ENCODE data around the gene ARHGEF26. TPM values are rescaled to one million over a fixed set of nuclear protein-coding genes. Genes with fewer than 3 reads are reported as not detected.

Gene ARHGEF26
- total RNA-seq, 4 donors from 2014 or later = 18.5 to 45.2 (median 26.3) TPM

DNA sequence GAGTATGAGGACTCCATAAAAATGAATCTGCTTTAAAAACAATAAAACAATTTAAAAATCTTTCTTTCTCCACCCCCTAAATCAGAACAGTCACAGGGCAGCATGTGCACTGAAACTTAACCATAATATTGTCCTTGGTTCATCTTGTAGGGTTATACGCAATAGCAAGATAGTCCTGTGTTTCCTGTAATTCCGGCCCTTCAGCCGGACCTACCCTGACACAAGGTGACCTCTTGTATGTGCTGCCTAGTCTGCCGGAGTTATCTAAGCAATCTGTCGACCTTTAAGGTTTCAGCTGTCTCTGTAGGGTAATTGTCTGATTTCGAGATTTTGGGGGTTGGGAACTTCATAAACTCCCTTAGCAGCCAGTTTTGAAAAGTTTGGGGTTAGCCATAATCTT lies 103.2 kb downstream of the ARHGEF26 start:
- TF ChIP-seq, protein P1, sequence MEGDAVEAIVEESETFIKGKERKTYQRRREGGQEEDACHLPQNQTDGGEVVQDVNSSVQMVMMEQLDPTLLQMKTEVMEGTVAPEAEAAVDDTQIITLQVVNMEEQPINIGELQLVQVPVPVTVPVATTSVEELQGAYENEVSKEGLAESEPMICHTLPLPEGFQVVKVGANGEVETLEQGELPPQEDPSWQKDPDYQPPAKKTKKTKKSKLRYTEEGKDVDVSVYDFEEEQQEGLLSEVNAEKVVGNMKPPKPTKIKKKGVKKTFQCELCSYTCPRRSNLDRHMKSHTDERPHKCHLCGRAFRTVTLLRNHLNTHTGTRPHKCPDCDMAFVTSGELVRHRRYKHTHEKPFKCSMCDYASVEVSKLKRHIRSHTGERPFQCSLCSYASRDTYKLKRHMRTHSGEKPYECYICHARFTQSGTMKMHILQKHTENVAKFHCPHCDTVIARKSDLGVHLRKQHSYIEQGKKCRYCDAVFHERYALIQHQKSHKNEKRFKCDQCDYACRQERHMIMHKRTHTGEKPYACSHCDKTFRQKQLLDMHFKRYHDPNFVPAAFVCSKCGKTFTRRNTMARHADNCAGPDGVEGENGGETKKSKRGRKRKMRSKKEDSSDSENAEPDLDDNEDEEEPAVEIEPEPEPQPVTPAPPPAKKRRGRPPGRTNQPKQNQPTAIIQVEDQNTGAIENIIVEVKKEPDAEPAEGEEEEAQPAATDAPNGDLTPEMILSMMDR (IDR thresholded peaks at IDR 0.05; ENCODE audit: low read depth) = no peak

DNA sequence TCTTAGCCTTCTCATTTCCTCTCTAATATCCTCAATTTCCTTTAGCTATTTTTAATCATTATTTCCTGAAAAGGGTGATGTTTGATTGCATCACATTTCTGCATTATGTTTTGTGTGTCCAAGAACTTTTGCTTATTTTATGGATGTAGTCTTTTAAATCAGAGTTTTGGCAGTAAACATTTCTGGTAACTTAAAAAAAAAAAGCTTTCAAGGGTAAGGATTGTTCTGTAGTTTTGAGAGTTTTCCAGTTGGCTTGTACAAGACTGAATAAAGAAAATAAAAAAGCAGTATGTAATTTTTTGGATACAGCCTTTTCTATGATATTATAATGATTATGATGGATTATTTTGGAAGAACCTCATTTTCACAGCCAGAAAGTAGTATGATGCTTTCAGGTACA lies 103.7 kb downstream of the ARHGEF26 start:
- TF ChIP-seq, protein P1 (IDR thresholded peaks at IDR 0.05; ENCODE audit: low read depth) = no peak

DNA sequence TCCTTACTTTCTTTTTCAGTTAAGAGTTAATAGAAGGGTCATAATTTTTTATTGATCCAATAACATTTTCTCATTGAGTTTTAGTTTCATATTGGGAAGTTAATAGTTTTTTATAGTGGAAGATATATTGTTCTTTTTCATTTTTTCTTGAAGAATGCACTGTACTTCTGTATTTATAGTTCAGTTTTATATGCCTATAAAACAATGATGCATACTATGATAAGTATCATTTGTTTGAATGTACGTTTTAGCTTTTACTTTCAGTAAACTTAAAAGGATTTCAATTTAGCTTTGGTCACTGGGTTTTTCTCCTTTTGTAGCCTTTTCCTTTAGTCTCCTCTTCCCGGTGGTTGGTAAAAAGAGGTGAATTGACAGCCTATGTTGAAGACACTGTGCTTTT lies 104.3 kb downstream of the ARHGEF26 start:
- TF ChIP-seq, protein P1 (IDR thresholded peaks at IDR 0.05; ENCODE audit: low read depth) = no peak

DNA sequence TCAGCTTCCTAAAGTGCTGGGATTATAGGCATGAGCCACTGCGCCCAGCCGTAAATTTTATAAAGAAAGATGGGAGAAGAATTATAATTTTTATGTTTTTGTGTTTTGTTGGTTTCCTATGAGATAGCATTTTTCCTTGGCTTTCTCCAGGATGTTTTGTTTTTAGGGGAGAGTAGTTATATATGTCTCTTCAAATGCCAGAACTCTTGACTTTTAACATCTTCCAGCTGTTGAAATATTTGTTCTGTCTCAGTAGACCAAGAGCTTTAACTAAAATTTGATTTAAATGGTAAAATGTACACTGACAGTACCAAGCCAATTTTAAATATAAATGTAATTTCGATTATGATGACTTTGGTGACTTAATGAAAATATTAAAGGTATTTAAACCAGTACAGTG lies 106.3 kb downstream of the ARHGEF26 start:
- TF ChIP-seq, protein P1 (IDR thresholded peaks at IDR 0.05; ENCODE audit: low read depth) = no peak

DNA sequence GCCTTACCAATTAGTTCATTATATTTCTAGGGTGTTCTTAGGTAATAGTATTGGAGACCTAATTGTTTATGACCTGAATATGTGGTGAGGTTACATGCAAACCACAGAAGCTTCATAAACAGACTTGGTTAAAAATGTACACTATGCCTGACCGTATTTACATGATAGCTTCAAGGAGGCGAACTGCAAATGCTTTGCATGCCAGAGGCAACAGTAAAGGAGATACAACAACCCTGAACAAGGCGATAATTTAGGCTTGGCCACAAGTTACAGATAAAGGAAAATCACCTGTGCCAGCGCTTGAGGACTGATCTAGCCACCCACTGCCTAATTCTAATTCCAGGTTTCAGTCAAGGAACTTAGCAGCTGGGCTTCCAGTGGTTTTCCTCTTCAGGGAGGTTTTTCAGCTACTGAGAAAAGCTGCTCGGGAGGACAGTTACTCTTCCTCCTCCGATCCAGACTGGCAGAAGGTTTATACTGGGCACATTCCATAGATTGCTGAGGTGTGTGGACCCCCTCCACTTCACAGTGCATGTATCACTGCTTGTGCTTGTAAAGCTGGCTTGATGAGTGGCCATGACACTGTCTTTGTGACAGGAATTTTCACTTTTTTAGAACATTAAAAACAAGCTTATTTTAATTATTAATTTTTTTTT lies 107.5 kb downstream of the ARHGEF26 start:
- TF ChIP-seq, protein P1 (IDR thresholded peaks at IDR 0.05; ENCODE audit: low read depth) = no peak

DNA sequence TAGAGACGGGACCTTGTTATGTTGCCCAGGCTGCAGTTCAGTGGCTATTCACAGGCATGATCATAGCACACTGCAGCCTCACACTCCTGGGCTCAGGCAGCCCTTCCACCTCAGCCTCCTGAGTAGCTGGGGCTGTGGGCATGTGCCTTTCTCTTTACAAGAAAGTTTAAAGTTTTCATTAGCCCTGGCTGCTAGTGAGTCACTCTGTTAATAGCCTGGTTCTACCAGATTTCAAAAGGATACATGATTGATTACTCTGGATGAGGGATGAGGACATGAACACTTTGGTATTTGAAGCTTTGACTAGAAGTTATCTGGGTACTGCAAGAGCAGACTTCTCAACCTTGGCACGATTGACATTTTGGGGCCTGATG lies 108.0 kb downstream of the ARHGEF26 start:
- TF ChIP-seq, protein P1 (IDR thresholded peaks at IDR 0.05; ENCODE audit: low read depth) = no peak

DNA sequence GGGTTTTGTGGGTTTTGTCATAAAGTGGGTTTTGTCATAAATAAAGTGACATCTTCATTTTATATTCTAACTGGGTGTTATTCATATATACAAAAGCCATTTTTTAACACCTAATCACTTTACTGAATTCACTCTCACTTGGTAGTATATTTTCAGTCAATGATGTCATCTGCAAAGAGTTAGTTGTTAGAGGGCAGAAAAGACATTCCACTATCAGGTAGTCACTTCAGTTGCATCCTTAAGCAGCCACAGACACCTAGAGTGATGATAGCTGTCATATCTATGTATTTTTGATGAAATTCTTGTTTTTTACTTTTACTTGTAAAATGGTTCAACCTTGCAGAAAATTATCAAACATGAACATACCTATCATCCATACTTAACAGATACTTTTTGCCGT lies 114.1 kb downstream of the ARHGEF26 start:
- TF ChIP-seq, protein P1 (IDR thresholded peaks at IDR 0.05; ENCODE audit: low read depth) = no peak

Data from subcutaneous adipose tissue (tissue), 4 donors.